Measurements from ENCODE around the gene GPR146. TPM values are rescaled to one million over a fixed set of nuclear protein-coding genes. Genes with fewer than 3 reads are reported as not detected.

Gene GPR146
- total RNA-seq, 1 donor from 2014 or later = 40.0 TPM

- TF ChIP-seq, protein P1, sequence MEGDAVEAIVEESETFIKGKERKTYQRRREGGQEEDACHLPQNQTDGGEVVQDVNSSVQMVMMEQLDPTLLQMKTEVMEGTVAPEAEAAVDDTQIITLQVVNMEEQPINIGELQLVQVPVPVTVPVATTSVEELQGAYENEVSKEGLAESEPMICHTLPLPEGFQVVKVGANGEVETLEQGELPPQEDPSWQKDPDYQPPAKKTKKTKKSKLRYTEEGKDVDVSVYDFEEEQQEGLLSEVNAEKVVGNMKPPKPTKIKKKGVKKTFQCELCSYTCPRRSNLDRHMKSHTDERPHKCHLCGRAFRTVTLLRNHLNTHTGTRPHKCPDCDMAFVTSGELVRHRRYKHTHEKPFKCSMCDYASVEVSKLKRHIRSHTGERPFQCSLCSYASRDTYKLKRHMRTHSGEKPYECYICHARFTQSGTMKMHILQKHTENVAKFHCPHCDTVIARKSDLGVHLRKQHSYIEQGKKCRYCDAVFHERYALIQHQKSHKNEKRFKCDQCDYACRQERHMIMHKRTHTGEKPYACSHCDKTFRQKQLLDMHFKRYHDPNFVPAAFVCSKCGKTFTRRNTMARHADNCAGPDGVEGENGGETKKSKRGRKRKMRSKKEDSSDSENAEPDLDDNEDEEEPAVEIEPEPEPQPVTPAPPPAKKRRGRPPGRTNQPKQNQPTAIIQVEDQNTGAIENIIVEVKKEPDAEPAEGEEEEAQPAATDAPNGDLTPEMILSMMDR (IDR thresholded peaks at IDR 0.05) = peak; percentile 88
- intact Hi-C loops (cut with DNase I) = no loop called here
- Histone ChIP-seq H3K27ac (no peak overlapping the region), H3K4me3 (peak overlapping the region; percentile 16), H3K36me3 (no peaks in the 10 kb centered on the region), H3K9me3 (no peaks in the 10 kb centered on the region), H3K27me3 (no peaks in the 10 kb centered on the region), H3K4me1 (peaks cover 12% of the 10 kb centered on the region)
- ATAC-seq = peak; percentile 96
- DNase-seq = peak; percentile 92
Measured at GRCh38 chr7:1065585-1066241, 21.4 kb downstream of the GPR146 start.

DNA sequence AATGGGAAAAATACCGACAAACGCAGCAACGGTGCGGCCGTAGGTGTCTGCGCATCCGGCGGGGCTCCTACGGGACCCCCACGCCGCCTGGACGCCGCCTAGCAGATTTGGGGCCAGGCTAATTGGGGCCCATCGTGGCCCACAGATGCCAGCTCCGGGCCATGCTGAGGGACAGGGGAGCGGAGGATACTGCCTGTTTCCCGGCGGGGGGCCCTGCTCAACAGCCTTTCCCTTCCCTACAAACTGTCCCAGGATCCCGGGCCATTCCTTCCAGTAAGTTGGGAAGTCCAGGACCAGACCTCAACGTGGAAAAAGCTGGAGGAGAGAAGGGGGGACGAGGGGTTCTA is 21.9 kb downstream of the GPR146 start:
- ATAC-seq = no peak
- peaks cover 7% of the 10 kb centered on the region for H3K4me1 ChIP-seq
- no peaks in the 10 kb centered on the region for H3K36me3 ChIP-seq
- DNase-seq = no peak
- no peak overlapping the region for H3K4me3 ChIP-seq
- H3K9me3 ChIP-seq = no peaks in the 10 kb centered on the region
- TF ChIP-seq, protein P1 (IDR thresholded peaks at IDR 0.05) = no peak
- H3K27me3 ChIP-seq = no peaks in the 10 kb centered on the region
- H3K27ac ChIP-seq = no peak overlapping the region
- intact Hi-C loops (cut with DNase I) = no loop called here

DNA sequence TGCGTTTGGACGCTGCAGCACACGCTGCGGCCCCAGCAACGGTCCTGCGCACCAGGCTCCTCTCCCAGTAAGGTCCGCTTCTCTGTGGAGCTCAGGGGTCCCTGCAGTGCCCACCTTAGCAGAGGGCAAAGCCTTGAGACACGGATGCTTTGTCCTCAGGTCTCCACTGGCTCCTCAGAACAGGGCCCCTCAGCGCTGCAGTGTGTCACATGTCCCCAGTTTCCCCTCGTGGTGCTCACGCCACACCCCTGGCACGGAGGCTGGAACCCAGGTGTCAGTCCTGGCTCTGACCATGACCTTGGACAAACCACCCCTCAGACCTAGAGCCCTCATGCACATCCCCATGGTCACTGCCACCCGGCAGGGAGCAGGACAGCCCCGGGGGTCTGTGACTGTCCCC is 23.7 kb downstream of the GPR146 start:
- DNase-seq = no peak
- no peaks in the 10 kb centered on the region for H3K36me3 ChIP-seq
- H3K4me1 ChIP-seq = peaks cover 7% of the 10 kb centered on the region
- H3K27me3 ChIP-seq = no peaks in the 10 kb centered on the region
- H3K9me3 ChIP-seq = no peaks in the 10 kb centered on the region
- TF ChIP-seq, protein P1 (IDR thresholded peaks at IDR 0.05) = no peak
- intact Hi-C loops (cut with DNase I) = no loop called here
- no peak for ATAC-seq
- no peak overlapping the region for H3K4me3 ChIP-seq
- no peak overlapping the region for H3K27ac ChIP-seq

DNA sequence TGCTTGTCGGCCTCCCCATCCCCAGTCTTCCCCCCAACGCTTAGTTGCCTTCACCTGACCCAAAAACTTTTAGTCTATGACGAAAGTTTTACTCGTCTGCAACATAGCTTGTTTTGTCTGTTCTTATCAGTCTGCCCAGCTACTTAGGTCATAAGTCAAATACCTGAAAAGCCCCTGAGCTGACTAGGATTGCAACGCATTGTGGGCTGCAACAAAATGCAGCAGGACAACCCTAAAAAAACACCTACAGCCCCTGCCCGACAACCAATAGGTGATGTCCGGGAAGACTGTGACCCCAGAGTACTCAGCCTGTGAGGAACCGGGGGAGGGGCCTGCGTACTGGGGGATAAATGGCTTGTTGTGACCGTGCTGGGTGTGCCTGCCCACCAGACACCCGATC is 24.3 kb downstream of the GPR146 start:
- Histone ChIP-seq H3K4me3 (no peak overlapping the region), H3K4me1 (peaks cover 7% of the 10 kb centered on the region), H3K27ac (no peak overlapping the region), H3K36me3 (no peaks in the 10 kb centered on the region), H3K27me3 (no peaks in the 10 kb centered on the region), H3K9me3 (no peaks in the 10 kb centered on the region)
- intact Hi-C loops (cut with DNase I) = no loop called here
- ATAC-seq = no peak
- DNase-seq = no peak
- TF ChIP-seq, protein P1 (IDR thresholded peaks at IDR 0.05) = no peak

GRCh38 chr7:1070544-1071011 is 26.2 kb downstream of the GPR146 start:
- Histone ChIP-seq H3K4me3 (no peak overlapping the region), H3K27me3 (no peaks in the 10 kb centered on the region), H3K36me3 (no peaks in the 10 kb centered on the region), H3K9me3 (no peaks in the 10 kb centered on the region), H3K4me1 (peaks cover 4% of the 10 kb centered on the region), H3K27ac (no peak overlapping the region)
- DNase-seq (no peak), ATAC-seq (no peak)
- TF ChIP-seq, protein P1 (IDR thresholded peaks at IDR 0.05) = no peak
- intact Hi-C loops (cut with DNase I) = no loop called here
